HFFc6 (cell line): ENCODE results near the gene SAMHD1. TPM values are rescaled to one million over a fixed set of nuclear protein-coding genes. Genes with fewer than 3 reads are reported as not detected.
A peak's percentile ranks its signal among the peaks of the same experiment; 100 is the strongest.
"Not testable (repeated sequence)": the region's sequence is repeated elsewhere in the genome, so short reads cannot be mapped to it uniquely, and the experiment has no call there.

Source experiments
- DNase-seq: peaks from one replicate; pipeline ENCODE4 v3.0.0-alpha.2; 2018
- H3K27ac Mint-ChIP-seq: 2 replicates; pipeline ENCODE4 v1.8.0; 2020; ENCODE audit warnings: mild to moderate bottlenecking, mixed read lengths
- H3K27me3 Mint-ChIP-seq: 2 replicates; pipeline ENCODE4 v1.8.0; 2021; ENCODE audit warnings: mild to moderate bottlenecking, moderate library complexity, mixed read lengths; ENCODE audit not compliant: insufficient read depth
- H3K36me3 Mint-ChIP-seq: 2 replicates; pipeline ENCODE4 v1.8.0; 2021; ENCODE audit warnings: low read depth, mixed read lengths
- H3K4me1 Mint-ChIP-seq: 2 replicates; pipeline ENCODE4 v1.8.0; 2020; ENCODE audit warnings: low read depth, mixed read lengths
- H3K4me3 Mint-ChIP-seq: 2 replicates; pipeline ENCODE4 v1.8.0; 2020; ENCODE audit warnings: mild to moderate bottlenecking, moderate library complexity, mixed read lengths
- H3K9me3 Mint-ChIP-seq: 2 replicates; pipeline ENCODE4 v1.8.0; 2020; ENCODE audit warnings: mild to moderate bottlenecking, mixed read lengths
- CTCF ChIP-seq: fragments of 200-600 bp; sonication (generic); IDR thresholded peaks from 2 replicates; pipeline ENCODE4 v1.5.0; 2021; ENCODE audit warnings: antibody characterized with exemption, mild to moderate bottlenecking
- total RNA-seq, 6 experiments: library from RNA; stranded (reverse); fragmentation: NEBNext Ultra II Directional; extraction: Animal tissue kit (Norgen Biotek cat#: 25700); gene quantifications; 2 replicates in 1 of 6; 3 replicates in 5 of 6; pipeline ENCODE4 v1.2.3, GENCODE V29; 2021

The SAMHD1 gene
- total RNA-seq, 6 experiments from 2014 or later: 19.4 to 31.3 (median 23.8) TPM

GRCh38 chr20:36966965-36967364, 15.5 kb upstream of the SAMHD1 start:
- H3K4me1 Mint-ChIP-seq, H3K36me3 Mint-ChIP-seq, H3K27me3 Mint-ChIP-seq, H3K4me3 Mint-ChIP-seq, H3K27ac Mint-ChIP-seq, DNase-seq: not testable (repeated sequence)
- TF ChIP-seq CTCF: peak; percentile 33; the same call in 1 of the 2 replicates
- H3K9me3 Mint-ChIP-seq: peaks cover 11% of the 10 kb centered on the region

GRCh38 chr20:36962354-36962941, 10.9 kb upstream of the SAMHD1 start:
- not testable (repeated sequence) for H3K4me1 Mint-ChIP-seq, H3K4me3 Mint-ChIP-seq, H3K27me3 Mint-ChIP-seq, DNase-seq, H3K27ac Mint-ChIP-seq, H3K36me3 Mint-ChIP-seq
- H3K9me3 Mint-ChIP-seq: peaks cover 16% of the 10 kb centered on the region

DNA sequence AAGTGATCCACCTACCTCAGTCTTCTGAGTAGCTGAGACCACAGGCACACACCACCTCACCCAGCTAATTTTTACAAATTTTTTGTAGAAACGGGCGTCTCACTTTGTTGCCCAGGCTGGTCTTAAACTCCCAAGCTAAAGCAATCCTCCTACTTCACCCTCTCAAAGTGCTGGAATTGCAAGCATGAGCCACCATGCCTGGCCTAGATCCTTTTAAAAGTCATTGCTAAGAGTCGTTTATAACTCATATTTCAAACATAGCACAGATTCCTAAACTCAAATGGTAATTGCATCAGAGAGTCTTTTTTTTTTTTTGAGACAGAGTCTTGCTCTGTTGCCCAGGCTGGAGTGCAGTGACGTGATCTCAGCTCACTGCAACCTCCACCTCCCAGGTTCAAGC, 7.7 kb upstream of the SAMHD1 start:
- no peak overlapping the region for H3K27ac Mint-ChIP-seq
- peaks cover 16% of the 10 kb centered on the region for H3K9me3 Mint-ChIP-seq
- peak; percentile 4 for DNase-seq
- no peak for TF ChIP-seq CTCF
- H3K4me1 Mint-ChIP-seq: no peaks in the 10 kb centered on the region
- H3K27me3 Mint-ChIP-seq: no peaks in the 10 kb centered on the region; the same call in 1 of the 2 replicates
- H3K4me3 Mint-ChIP-seq: no peak overlapping the region
- peaks cover 7% of the 10 kb centered on the region for H3K36me3 Mint-ChIP-seq

- Mint-ChIP-seq H3K4me3 (no peak overlapping the region), H3K9me3 (peaks cover 16% of the 10 kb centered on the region), H3K27me3 (no peaks in the 10 kb centered on the region; the same call in 1 of the 2 replicates), H3K36me3 (peaks cover 7% of the 10 kb centered on the region), H3K4me1 (no peaks in the 10 kb centered on the region), H3K27ac (no peak overlapping the region)
- no peak for DNase-seq
- no peak for TF ChIP-seq CTCF
Observed at GRCh38 chr20:36957875-36958667, 6.6 kb upstream of the SAMHD1 start.

DNA sequence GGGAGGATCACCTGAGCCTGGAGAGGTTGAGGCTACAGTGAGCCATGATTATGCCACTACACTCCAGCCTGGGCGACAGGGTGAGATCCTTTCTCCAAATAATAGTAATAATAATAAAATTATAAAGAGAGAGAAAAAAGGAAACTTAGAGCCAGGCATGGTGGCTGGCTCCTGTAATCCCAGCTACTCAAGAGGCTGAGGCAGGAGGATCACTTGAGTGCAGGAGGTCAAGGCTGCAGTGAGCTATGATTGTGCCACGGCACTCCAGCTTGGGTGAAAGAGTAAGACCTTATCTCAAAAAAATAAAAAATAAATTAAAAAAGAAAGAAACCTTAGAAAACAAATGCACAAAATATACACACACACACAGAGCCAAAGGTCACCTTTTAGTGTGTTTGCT, 5.2 kb upstream of the SAMHD1 start:
- Mint-ChIP-seq H3K27me3 (no peaks in the 10 kb centered on the region; the same call in 1 of the 2 replicates), H3K9me3 (peaks cover 2% of the 10 kb centered on the region), H3K4me3 (no peak overlapping the region), H3K4me1 (peaks cover 7% of the 10 kb centered on the region; the same call in 1 of the 2 replicates), H3K36me3 (no peaks in the 10 kb centered on the region), H3K27ac (no peak overlapping the region)
- TF ChIP-seq CTCF: no peak
- DNase-seq: no peak

- H3K27ac Mint-ChIP-seq: no peak overlapping the region
- H3K4me1 Mint-ChIP-seq: peaks cover 8% of the 10 kb centered on the region; the same call in 1 of the 2 replicates
- TF ChIP-seq CTCF: no peak
- H3K4me3 Mint-ChIP-seq: no peak overlapping the region
- no peaks in the 10 kb centered on the region for H3K9me3 Mint-ChIP-seq
- H3K27me3 Mint-ChIP-seq: no peaks in the 10 kb centered on the region; the same call in 1 of the 2 replicates
- no peaks in the 10 kb centered on the region for H3K36me3 Mint-ChIP-seq
- no peak for DNase-seq
Observed at GRCh38 chr20:36956016-36956415, 4.5 kb upstream of the SAMHD1 start.
